WERI-Rb-1 (cell line): ENCODE measurements around the gene TBL1X.
A peak's percentile ranks its signal among the peaks of the same experiment; 100 is the strongest.

ENCODE experiments used
- DNase-seq: peaks from one replicate; pipeline ENCODE4 v3.0.0-alpha.2; 2020
- H3K27ac ChIP-seq: fragments of 250-450 bp; sonication (Bioruptor Pico); 2 replicates; pipeline ENCODE4 v1.5.1; 2020; ENCODE audit warnings: mild to moderate bottlenecking, moderate library complexity
- H3K27me3 ChIP-seq: fragments of 250-450 bp; sonication (Bioruptor Pico); 2 replicates; pipeline ENCODE4 v1.5.1; 2021; ENCODE audit warnings: mild to moderate bottlenecking, low read depth, moderate library complexity; ENCODE audit not compliant: insufficient read depth, severe bottlenecking
- H3K36me3 ChIP-seq: fragments of 250-450 bp; sonication (Bioruptor Pico); 2 replicates; pipeline ENCODE4 v1.5.1; 2020; ENCODE audit warnings: mild to moderate bottlenecking, moderate library complexity
- H3K4me3 ChIP-seq: 2 replicates; pipeline ENCODE4 v1.5.1; 2011; ENCODE audit warnings: low read depth, mild to moderate bottlenecking, control low read depth, low read length
- H3K9me3 ChIP-seq: fragments of 250-450 bp; sonication (Bioruptor Pico); 2 replicates; pipeline ENCODE4 v1.5.1; 2021; ENCODE audit warnings: mild to moderate bottlenecking, moderate library complexity; ENCODE audit not compliant: severe bottlenecking
- TF ChIP-seq, protein P1 (sequence below): IDR thresholded peaks from 2 replicates; pipeline ENCODE4 v1.5.1; 2011; ENCODE audit warnings: low read depth, mild to moderate bottlenecking, control low read depth, inconsistent platforms, low read length

Gene TBL1X

DNA sequence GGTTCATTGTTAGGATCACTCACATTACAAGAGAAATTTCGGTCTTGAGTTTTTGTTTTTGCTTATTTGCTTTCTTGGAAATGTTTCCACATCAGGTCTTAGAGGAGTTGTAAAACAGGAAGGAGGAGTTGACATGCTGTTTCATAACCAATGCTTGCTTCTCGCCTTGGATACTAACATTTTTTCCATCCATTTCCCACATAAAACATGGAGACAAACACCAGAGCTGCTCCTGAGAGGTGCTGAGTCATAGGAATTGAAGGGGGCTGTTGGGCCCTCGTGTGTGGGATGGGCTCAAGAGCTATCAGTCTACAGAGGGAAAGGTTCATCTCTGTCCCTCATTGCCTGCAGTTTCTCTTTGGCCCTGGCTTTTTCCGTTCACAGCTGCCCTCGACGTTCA lies 29.9 kb downstream of the TBL1X start:
- TF ChIP-seq, protein P1, sequence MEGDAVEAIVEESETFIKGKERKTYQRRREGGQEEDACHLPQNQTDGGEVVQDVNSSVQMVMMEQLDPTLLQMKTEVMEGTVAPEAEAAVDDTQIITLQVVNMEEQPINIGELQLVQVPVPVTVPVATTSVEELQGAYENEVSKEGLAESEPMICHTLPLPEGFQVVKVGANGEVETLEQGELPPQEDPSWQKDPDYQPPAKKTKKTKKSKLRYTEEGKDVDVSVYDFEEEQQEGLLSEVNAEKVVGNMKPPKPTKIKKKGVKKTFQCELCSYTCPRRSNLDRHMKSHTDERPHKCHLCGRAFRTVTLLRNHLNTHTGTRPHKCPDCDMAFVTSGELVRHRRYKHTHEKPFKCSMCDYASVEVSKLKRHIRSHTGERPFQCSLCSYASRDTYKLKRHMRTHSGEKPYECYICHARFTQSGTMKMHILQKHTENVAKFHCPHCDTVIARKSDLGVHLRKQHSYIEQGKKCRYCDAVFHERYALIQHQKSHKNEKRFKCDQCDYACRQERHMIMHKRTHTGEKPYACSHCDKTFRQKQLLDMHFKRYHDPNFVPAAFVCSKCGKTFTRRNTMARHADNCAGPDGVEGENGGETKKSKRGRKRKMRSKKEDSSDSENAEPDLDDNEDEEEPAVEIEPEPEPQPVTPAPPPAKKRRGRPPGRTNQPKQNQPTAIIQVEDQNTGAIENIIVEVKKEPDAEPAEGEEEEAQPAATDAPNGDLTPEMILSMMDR = no peak
- no peaks in the 10 kb centered on the region for H3K9me3 ChIP-seq
- DNase-seq = no peak
- no peaks in the 10 kb centered on the region for H3K36me3 ChIP-seq
- H3K27me3 ChIP-seq = peaks cover 9% of the 10 kb centered on the region
- no peak overlapping the region for H3K27ac ChIP-seq
- no peak overlapping the region for H3K4me3 ChIP-seq

DNA sequence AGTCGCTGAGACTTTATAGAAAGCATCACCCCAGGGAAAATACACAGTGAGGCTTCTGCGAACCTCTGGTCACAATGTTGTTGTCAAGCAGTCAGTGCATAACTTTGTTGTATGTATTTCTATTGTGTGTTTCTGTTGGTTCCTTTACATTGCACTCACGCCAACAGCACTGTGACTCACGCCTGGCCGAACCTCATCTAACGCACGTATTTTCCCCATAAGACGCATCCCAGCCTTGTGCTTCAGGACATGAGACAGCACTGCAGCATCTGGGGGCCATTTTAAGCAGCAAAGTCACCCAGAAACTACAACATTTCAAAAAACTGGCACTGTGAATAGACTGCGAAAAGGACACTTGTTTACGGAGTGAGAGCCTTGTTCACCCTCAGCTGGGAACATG lies 30.6 kb downstream of the TBL1X start:
- no peak overlapping the region for H3K4me3 ChIP-seq
- no peak for DNase-seq
- TF ChIP-seq, protein P1 = no peak
- H3K27ac ChIP-seq = no peak overlapping the region
- H3K9me3 ChIP-seq = no peaks in the 10 kb centered on the region
- no peaks in the 10 kb centered on the region for H3K36me3 ChIP-seq
- H3K27me3 ChIP-seq = peaks cover 9% of the 10 kb centered on the region

GRCh38 chrX:9498236-9498635 lies 33.4 kb downstream of the TBL1X start:
- no peaks in the 10 kb centered on the region; the same call in none of the 2 replicates for H3K36me3 ChIP-seq
- peaks cover 3% of the 10 kb centered on the region for H3K27me3 ChIP-seq
- H3K27ac ChIP-seq = no peak overlapping the region
- H3K9me3 ChIP-seq = no peaks in the 10 kb centered on the region
- TF ChIP-seq, protein P1 = no peak
- DNase-seq = no peak
- H3K4me3 ChIP-seq = no peak overlapping the region

GRCh38 chrX:9500584-9500983 lies 35.7 kb downstream of the TBL1X start:
- Histone ChIP-seq H3K9me3 (no peaks in the 10 kb centered on the region), H3K4me3 (no peak overlapping the region), H3K27ac (no peak overlapping the region), H3K27me3 (no peaks in the 10 kb centered on the region), H3K36me3 (no peaks in the 10 kb centered on the region; the same call in none of the 2 replicates)
- TF ChIP-seq, protein P1 = no peak
- no peak for DNase-seq

DNA sequence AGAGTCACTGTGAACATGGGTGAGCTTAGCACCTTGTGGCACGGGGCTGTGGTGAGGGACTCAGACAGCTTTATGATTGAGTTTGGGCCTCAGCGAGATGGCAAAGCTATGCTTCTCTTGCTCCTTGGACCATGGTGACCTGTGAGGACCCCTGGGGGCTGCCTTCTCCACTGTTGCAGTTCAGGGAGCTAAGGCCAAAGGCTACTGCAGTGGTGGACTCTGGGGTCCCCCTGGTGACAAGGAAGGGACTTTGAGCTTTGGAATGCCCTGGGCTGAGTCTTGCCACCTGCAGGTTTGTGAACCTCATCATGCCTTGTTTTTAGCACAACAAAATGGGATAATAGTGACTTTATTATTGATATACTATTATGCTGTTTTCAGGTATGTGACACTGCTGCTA lies 36.5 kb downstream of the TBL1X start:
- Histone ChIP-seq H3K9me3 (no peaks in the 10 kb centered on the region), H3K27me3 (no peaks in the 10 kb centered on the region), H3K27ac (no peak overlapping the region), H3K4me3 (no peak overlapping the region), H3K36me3 (no peaks in the 10 kb centered on the region; the same call in none of the 2 replicates)
- TF ChIP-seq, protein P1 = 0 out of 2 replicates have a peak, but pooled peaks have one; percentile 7
- no peak for DNase-seq

DNA sequence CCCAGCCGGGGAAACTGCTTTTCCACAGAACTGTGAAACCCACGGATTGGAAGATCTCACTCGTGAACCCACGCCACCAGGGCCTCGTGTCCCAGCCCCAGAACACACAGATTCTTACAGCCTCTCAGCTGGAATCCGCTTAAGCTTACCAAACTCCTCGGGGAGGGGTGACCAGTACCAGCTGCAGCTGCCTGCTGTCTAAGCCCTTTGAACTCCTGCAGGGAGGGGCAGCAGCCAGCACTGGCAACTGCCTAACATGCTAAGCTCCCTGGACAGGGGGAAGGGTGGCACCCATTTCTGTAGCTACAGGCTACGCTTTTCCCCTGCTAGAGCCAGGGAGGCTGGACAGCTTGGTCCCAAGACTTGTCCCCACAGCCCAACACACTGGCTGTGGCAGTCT lies 38.4 kb downstream of the TBL1X start:
- Histone ChIP-seq H3K9me3 (no peaks in the 10 kb centered on the region), H3K27ac (peak overlapping the region; percentile 54), H3K4me3 (no peak overlapping the region), H3K36me3 (no peaks in the 10 kb centered on the region; the same call in none of the 2 replicates), H3K27me3 (no peaks in the 10 kb centered on the region)
- DNase-seq = peak; percentile 81
- TF ChIP-seq, protein P1 = no peak
